Neural cell (in vitro differentiated cells): ENCODE results near the gene CYP1A1. TPM values are rescaled to one million over a fixed set of nuclear protein-coding genes. Genes with fewer than 3 reads are reported as not detected.

ENCODE experiments used
- H2AFZ ChIP-seq: fragments of 200-600, 300-800 bp; sonication (generic), shearing (Covaris generic); 2 replicates; pipeline ENCODE4 v1.6.0; 2014; ENCODE audit warnings: low read depth, mild to moderate bottlenecking, antibody characterized with exemption, low read length, moderate library complexity
- H3F3A ChIP-seq: fragments of 200-600 bp; shearing (Covaris generic); 2 replicates; pipeline ENCODE4 v1.6.1; 2016; ENCODE audit warnings: mild to moderate bottlenecking, moderate library complexity, mixed read lengths, antibody characterized with exemption, low read length; ENCODE audit not compliant: insufficient read depth, poor library complexity, severe bottlenecking
- H3K27ac ChIP-seq: fragments of 200-600, 300-800 bp; sonication (generic), shearing (Covaris generic); 2 replicates; pipeline ENCODE4 v1.5.1; 2014; ENCODE audit warnings: mild to moderate bottlenecking, low read length, moderate library complexity
- H3K27me3 ChIP-seq: fragments of 300-800, 200-600 bp; sonication (generic), shearing (Covaris generic); 2 replicates; pipeline ENCODE4 v1.6.0; 2014; ENCODE audit warnings: mild to moderate bottlenecking, low read depth, low read length, moderate library complexity; ENCODE audit not compliant: insufficient read depth
- H3K36me3 ChIP-seq: fragments of 300-800, 200-600 bp; sonication (generic), shearing (Covaris generic); 2 replicates; pipeline ENCODE4 v1.5.1; 2014; ENCODE audit warnings: mild to moderate bottlenecking, antibody characterized with exemption, low read length, moderate library complexity; ENCODE audit not compliant: insufficient read depth
- H3K4me2 ChIP-seq: fragments of 300-800, 200-600 bp; sonication (generic), shearing (Covaris generic); 2 replicates; pipeline ENCODE4 v1.6.0; 2014; ENCODE audit warnings: mild to moderate bottlenecking, low read length
- H3K4me3 ChIP-seq: fragments of 300-800, 200-600 bp; sonication (generic), shearing (Covaris generic); 2 replicates; pipeline ENCODE4 v1.5.1; 2014; ENCODE audit warnings: mild to moderate bottlenecking, low read length, moderate library complexity
- H3K79me2 ChIP-seq: fragments of 200-600 bp; shearing (Covaris generic); replicated peaks from 2 replicates; pipeline ENCODE4 v1.6.0; 2014; ENCODE audit warnings: mild to moderate bottlenecking, low read length, moderate library complexity; ENCODE audit not compliant: insufficient read depth
- H3K9ac ChIP-seq: fragments of 300-800, 200-600 bp; sonication (generic), shearing (Covaris generic); 2 replicates; pipeline ENCODE4 v1.6.1; 2016; ENCODE audit warnings: mild to moderate bottlenecking, low read length, mixed read lengths
- H3K9me2 ChIP-seq: fragments of 200-600 bp; shearing (Covaris generic); 2 replicates; pipeline ENCODE4 v1.6.1; 2016; ENCODE audit warnings: mild to moderate bottlenecking, low read length, mixed read lengths; ENCODE audit not compliant: insufficient read depth
- H3K9me3 ChIP-seq: fragments of 200-600, 300-800 bp; sonication (generic), shearing (Covaris generic); 2 replicates; pipeline ENCODE4 v1.6.1; 2016; ENCODE audit warnings: mild to moderate bottlenecking, mixed run types, low read length, moderate library complexity, mixed read lengths
- H4K20me1 ChIP-seq: fragments of 200-600 bp; shearing (Covaris generic); 2 replicates; pipeline ENCODE4 v1.6.1; 2016; ENCODE audit warnings: mild to moderate bottlenecking, mixed run types; ENCODE audit not compliant: insufficient read depth
- EP300 ChIP-seq: fragments of 450-650 bp; conservative IDR thresholded peaks from 2 replicates; pipeline ENCODE4 v1.6.1; 2014; ENCODE audit warnings: antibody characterized with exemption, mild to moderate bottlenecking, moderate library complexity; ENCODE audit not compliant: poor library complexity, severe bottlenecking
- EZH2 ChIP-seq: fragments of 200-600, 300-800 bp; shearing (Covaris generic), sonication (generic); IDR thresholded peaks from 2 replicates; pipeline ENCODE4 v1.6.1; 2014; ENCODE audit warnings: antibody characterized with exemption, low read length, borderline replicate concordance, mild to moderate bottlenecking; ENCODE audit not compliant: insufficient read depth, poor library complexity, severe bottlenecking
- MXI1 ChIP-seq: fragments of 450-650 bp; conservative IDR thresholded peaks from 2 replicates; pipeline ENCODE4 v1.6.1; 2014; ENCODE audit warnings: antibody characterized with exemption, mild to moderate bottlenecking; ENCODE audit not compliant: poor library complexity, severe bottlenecking
- POLR2AphosphoS5 ChIP-seq: IDR thresholded peaks from 2 replicates; pipeline ENCODE4 v1.6.1; 2012
- RAD21 ChIP-seq: fragments of 450-650 bp; conservative IDR thresholded peaks from 2 replicates; pipeline ENCODE4 v1.6.1; 2014; ENCODE audit warnings: antibody characterized with exemption, mild to moderate bottlenecking, moderate library complexity
- REST ChIP-seq: IDR thresholded peaks from 2 replicates; pipeline ENCODE4 v1.6.1; 2012; ENCODE audit warnings: borderline replicate concordance
- SMC3 ChIP-seq: fragments of 450-650 bp; conservative IDR thresholded peaks from 2 replicates; pipeline ENCODE4 v1.6.1; 2014; ENCODE audit warnings: antibody characterized with exemption, mild to moderate bottlenecking, moderate library complexity; ENCODE audit not compliant: poor library complexity
- TAF1 ChIP-seq: IDR thresholded peaks from 2 replicates; pipeline ENCODE4 v1.6.1; 2012; ENCODE audit warnings: low read depth
- polyA minus RNA-seq: library from RNA; depleted of rRNA, polyadenylated mRNA; stranded (reverse); fragments of >200 nt; gene quantifications from 2 replicates; pipeline ENCODE4 v1.2.3, GENCODE V29; 2014
- polyA plus RNA-seq: library from polyadenylated mRNA; depleted of rRNA; stranded (reverse); fragments of >200 nt; gene quantifications from 2 replicates; pipeline ENCODE4 v1.2.3, GENCODE V29; 2014
- TF ChIP-seq, protein P1 (sequence below): fragments of 450-650 bp; IDR thresholded peaks from 2 replicates; pipeline ENCODE4 v1.5.1; 2014; ENCODE audit warnings: antibody characterized with exemption, mild to moderate bottlenecking, moderate library complexity; ENCODE audit not compliant: poor library complexity, severe bottlenecking

CYP1A1 gene, protein sequence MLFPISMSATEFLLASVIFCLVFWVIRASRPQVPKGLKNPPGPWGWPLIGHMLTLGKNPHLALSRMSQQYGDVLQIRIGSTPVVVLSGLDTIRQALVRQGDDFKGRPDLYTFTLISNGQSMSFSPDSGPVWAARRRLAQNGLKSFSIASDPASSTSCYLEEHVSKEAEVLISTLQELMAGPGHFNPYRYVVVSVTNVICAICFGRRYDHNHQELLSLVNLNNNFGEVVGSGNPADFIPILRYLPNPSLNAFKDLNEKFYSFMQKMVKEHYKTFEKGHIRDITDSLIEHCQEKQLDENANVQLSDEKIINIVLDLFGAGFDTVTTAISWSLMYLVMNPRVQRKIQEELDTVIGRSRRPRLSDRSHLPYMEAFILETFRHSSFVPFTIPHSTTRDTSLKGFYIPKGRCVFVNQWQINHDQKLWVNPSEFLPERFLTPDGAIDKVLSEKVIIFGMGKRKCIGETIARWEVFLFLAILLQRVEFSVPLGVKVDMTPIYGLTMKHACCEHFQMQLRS
- 0.09 and 0.36 TPM in 2 replicates for polyA plus RNA-seq
- polyA minus RNA-seq = 0.24 and 0.58 TPM in 2 replicates

GRCh38 chr15:74725225-74725774 lies at the start of gene CYP1A1:
CYP1A1 (minus strand) TSS chr15:74725528; CDS start chr15:74723097, 2,431 bp downstream.
- H3K9ac ChIP-seq = peak within 1 kb of the TSS; percentile 59
- H3K4me2 ChIP-seq = peak within 1 kb of the TSS; percentile 48
- peaks cover 15% of the 10 kb centered on the region for H3K27me3 ChIP-seq
- no peak for TF ChIP-seq TAF1
- no peak for TF ChIP-seq SMC3
- peak; percentile 36 for TF ChIP-seq POLR2AphosphoS5
- no peak for TF ChIP-seq EZH2
- TF ChIP-seq MXI1 = no peak
- TF ChIP-seq RAD21 = no peak
- TF ChIP-seq REST = no peak
- TF ChIP-seq, protein P1, sequence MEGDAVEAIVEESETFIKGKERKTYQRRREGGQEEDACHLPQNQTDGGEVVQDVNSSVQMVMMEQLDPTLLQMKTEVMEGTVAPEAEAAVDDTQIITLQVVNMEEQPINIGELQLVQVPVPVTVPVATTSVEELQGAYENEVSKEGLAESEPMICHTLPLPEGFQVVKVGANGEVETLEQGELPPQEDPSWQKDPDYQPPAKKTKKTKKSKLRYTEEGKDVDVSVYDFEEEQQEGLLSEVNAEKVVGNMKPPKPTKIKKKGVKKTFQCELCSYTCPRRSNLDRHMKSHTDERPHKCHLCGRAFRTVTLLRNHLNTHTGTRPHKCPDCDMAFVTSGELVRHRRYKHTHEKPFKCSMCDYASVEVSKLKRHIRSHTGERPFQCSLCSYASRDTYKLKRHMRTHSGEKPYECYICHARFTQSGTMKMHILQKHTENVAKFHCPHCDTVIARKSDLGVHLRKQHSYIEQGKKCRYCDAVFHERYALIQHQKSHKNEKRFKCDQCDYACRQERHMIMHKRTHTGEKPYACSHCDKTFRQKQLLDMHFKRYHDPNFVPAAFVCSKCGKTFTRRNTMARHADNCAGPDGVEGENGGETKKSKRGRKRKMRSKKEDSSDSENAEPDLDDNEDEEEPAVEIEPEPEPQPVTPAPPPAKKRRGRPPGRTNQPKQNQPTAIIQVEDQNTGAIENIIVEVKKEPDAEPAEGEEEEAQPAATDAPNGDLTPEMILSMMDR = no peak
- H2AFZ ChIP-seq = peak within 1 kb of the TSS; percentile 40
- no peaks in the 10 kb centered on the region for H3K9me2 ChIP-seq
- H3K4me3 ChIP-seq = peak within 1 kb of the TSS; percentile 78
- no peaks in the 10 kb centered on the region for H4K20me1 ChIP-seq
- no peak within 1 kb of the TSS for H3K27ac ChIP-seq
- H3F3A ChIP-seq = no peaks in the 10 kb centered on the region
- H3K79me2 ChIP-seq = no peaks in the 10 kb centered on the region
- no peaks in the 10 kb centered on the region for H3K36me3 ChIP-seq
- no peaks in the 10 kb centered on the region for H3K9me3 ChIP-seq

DNA sequence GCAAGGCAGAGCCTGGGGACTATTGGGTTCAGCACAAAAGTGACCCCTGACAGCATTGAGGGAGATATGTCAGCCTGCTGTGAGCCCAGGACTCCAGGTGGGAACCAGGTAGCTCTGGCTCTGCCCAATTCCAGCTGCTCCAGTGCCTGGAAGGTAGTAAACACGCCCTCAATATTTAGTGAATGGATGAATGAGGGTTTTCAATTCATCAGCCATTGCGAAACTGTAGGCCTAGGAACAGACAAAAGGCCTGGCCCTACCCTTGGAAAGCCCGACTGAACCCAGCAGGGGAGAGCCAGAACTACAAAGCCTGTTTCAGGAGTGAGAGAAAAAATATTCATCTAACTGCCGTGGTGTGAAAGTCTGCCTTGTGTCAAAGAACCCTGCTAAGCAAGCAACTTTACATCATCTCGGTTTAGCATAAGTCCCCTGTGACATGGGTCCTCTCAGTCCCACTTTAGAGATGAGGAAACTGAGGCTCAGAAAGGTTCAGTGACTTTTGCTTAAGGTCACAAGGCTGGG lies 48.5 kb upstream of the CYP1A1 start:
- Histone ChIP-seq H2AFZ (no peak overlapping the region), H3K36me3 (no peaks in the 10 kb centered on the region), H3F3A (no peaks in the 10 kb centered on the region), H4K20me1 (no peaks in the 10 kb centered on the region), H3K9me2 (no peaks in the 10 kb centered on the region), H3K79me2 (no peaks in the 10 kb centered on the region), H3K4me3 (no peak overlapping the region), H3K27me3 (no peaks in the 10 kb centered on the region), H3K9me3 (no peaks in the 10 kb centered on the region), H3K27ac (no peak overlapping the region), H3K4me2 (no peak overlapping the region), H3K9ac (no peak overlapping the region)
- no peak for TF ChIP-seq REST
- TF ChIP-seq SMC3 = no peak
- no peak for TF ChIP-seq MXI1
- TF ChIP-seq, protein P1 = no peak
- TF ChIP-seq RAD21 = no peak
- TF ChIP-seq POLR2AphosphoS5 = no peak
- TF ChIP-seq EP300 = no peak
- TF ChIP-seq EZH2 = no peak
- no peak for TF ChIP-seq TAF1
